Hippocampal formation (tissue), 2 donors: ENCODE data around the gene OR4D10.

Experiments
- DNase-seq, 2 donors: peaks; one replicate each; lab custom pipeline; 2025; lab: John Stamatoyannopoulos, UW

The OR4D10 gene

DNA sequence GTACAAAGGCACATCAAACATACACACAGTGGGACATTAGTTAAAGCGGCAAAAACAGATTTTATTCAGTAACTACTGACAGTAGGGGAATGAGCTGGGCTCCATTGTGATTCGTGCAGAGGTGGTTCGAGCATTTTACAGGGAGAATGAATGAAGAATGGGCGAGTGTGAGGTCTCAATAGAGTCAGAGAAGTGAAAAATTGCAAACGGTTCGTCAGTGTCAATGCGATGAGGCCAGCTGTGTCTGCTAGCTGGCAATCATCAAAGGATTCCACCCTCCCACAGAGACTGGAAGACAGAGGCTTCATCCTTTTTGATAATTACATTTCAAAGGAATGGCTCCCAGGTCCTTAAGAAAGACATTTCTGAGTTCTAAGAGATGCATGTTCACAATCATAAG, 55.6 kb downstream of the OR4D10 start:
- no peak for DNase-seq
